ENCODE results near the gene PTPRD.

Gene PTPRD

DNA sequence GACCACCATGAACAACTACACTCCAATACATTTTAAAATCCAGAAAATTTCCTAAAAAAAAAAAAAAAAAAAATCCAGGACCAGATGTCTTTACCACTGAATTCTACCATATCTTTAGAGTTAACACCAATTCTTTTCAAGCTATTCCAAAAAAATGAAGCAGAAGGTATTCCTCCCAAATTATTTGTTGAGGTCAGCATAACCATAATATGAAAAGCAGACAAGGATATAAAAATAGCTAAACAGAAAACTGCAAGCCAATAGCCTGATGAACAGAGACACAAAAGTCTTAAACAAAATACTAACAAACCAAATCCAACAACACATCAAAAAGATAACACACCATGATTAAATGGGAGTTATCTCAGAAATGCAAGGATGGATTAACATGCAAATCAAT lies 695.4 kb downstream of the PTPRD start:
- DNase-seq (ENCODE audit: low spot score): no peak
- in situ Hi-C loops (cut with MboI; ENCODE audit: low pct_unique_long_range_greater_than_20kb, low sequenced_read_pairs, unreplicated experiment): no loop called here
- TF ChIP-seq, protein P1, sequence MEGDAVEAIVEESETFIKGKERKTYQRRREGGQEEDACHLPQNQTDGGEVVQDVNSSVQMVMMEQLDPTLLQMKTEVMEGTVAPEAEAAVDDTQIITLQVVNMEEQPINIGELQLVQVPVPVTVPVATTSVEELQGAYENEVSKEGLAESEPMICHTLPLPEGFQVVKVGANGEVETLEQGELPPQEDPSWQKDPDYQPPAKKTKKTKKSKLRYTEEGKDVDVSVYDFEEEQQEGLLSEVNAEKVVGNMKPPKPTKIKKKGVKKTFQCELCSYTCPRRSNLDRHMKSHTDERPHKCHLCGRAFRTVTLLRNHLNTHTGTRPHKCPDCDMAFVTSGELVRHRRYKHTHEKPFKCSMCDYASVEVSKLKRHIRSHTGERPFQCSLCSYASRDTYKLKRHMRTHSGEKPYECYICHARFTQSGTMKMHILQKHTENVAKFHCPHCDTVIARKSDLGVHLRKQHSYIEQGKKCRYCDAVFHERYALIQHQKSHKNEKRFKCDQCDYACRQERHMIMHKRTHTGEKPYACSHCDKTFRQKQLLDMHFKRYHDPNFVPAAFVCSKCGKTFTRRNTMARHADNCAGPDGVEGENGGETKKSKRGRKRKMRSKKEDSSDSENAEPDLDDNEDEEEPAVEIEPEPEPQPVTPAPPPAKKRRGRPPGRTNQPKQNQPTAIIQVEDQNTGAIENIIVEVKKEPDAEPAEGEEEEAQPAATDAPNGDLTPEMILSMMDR (IDR thresholded peaks at IDR 0.05; ENCODE audit: extremely low read depth, insufficient read depth, missing control alignments): no peak

DNA sequence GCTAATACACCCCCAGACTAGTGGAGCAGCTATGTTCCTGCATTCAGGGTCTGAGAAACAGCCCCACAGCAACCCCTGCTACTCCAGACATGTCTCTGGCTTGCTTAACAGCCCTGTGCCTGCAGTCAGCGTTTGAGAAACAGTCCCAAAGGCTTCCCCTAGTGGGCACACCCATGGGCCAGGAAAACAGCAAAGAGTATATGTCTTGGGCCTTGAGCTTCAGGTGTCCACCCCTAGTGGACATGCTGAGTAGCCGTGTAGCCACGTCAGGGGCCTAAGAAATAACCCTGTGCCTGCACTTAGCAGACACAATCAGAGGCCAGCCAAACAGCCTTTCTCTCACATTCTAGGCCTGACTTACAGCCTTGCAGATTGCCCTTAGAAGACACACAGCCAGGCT lies 698.6 kb downstream of the PTPRD start:
- in situ Hi-C loops (cut with MboI; ENCODE audit: low pct_unique_long_range_greater_than_20kb, low sequenced_read_pairs, unreplicated experiment): no loop called here

DNA sequence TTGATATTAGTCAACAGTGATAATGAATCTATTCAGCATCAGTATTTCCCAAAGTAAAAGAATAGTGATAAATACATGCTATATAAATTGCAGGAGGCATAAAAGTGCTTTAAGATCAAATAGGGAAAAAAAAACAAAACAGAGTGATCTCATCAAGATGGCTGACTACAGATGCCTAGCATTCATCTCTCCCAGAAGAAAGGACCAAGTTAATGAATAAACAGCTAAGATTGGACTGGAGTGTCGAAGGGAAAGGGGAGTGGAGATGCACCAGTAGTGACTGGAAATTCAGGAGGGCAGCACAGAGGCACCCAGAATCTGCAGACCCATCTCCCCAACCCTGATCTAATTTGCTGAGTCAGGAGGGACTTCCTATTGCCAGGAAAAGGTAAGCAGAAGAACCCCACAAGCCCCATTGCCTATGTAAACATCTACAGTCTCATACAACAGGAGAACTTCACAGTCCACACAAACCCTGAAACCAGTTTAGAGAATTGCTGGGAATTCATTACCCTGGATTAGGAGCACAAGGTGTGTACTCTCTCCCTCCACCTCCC lies 699.4 kb downstream of the PTPRD start:
- TF ChIP-seq, protein P1 (IDR thresholded peaks at IDR 0.05; ENCODE audit: extremely low read depth, insufficient read depth, missing control alignments): no peak
- DNase-seq (ENCODE audit: low spot score): no peak
- in situ Hi-C loops (cut with MboI; ENCODE audit: low pct_unique_long_range_greater_than_20kb, low sequenced_read_pairs, unreplicated experiment): no loop called here

More for the DNA sequence above, 698.6 kb downstream of the PTPRD start:
- TF ChIP-seq, protein P1 (IDR thresholded peaks at IDR 0.05; ENCODE audit: extremely low read depth, insufficient read depth, missing control alignments): no peak
- DNase-seq (ENCODE audit: low spot score): no peak

DNA sequence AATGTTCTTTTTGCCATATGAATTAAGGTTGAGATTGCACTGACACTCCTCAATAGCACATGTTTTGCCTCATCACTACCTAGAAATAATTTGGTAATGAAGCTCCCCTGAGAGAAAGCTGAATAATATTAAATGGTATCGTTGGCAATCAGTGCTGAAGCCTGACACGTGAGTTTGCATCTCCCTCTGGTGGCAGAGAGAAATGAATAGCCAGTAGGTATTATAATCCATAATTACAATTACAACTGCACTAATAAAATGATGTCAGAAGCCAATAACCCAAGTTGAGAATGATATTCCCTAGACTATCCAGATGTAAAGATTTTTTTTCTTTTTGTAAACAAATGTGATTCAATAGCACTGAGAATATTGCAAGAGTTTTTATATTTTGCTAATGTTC lies 700.3 kb downstream of the PTPRD start:
- TF ChIP-seq, protein P1 (IDR thresholded peaks at IDR 0.05; ENCODE audit: extremely low read depth, insufficient read depth, missing control alignments): peak; percentile 26
- in situ Hi-C loops (cut with MboI; ENCODE audit: low pct_unique_long_range_greater_than_20kb, low sequenced_read_pairs, unreplicated experiment): no loop called here
- DNase-seq (ENCODE audit: low spot score): peak; percentile 1

DNA sequence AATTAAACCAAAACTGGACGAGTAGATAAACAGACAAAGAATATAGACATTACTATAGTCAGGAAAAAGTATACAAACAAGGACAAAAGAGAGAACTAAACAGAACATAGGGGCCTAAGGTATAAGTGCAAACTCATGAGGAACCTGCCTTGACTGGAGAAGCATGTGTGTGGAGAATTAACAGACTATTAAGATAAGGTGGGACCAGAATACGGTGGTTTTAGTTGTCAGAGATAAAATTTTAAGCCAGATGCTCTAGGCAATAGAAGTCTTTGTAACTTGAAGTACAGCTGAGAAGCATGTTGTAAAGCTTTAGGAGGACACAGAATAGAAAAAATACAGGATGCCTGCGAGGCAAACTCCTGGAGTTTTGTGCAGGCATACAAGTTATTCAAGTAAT lies 707.1 kb downstream of the PTPRD start:
- in situ Hi-C loops (cut with MboI; ENCODE audit: low pct_unique_long_range_greater_than_20kb, low sequenced_read_pairs, unreplicated experiment): no loop called here
- no peak for DNase-seq (ENCODE audit: low spot score)
- TF ChIP-seq, protein P1 (IDR thresholded peaks at IDR 0.05; ENCODE audit: extremely low read depth, insufficient read depth, missing control alignments): no peak

DNA sequence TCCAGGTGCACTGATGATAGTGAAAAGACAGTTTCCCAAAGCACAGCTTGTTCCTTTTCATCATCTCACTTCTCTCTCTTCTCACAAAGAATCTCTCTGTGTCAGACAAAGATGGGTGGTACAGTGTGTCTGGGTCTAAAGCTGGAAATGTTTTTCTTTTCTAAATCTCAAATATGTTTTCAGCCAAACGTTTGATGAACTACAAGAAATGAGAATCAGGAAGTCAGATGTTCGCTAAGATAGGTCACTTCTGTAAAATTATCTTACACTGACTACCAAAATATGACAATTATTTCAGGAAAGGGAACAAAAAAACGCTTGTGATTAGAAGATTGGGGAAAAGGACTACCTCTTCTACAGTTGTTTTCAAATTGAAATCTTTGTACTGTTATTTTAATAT lies 708.8 kb downstream of the PTPRD start:
- TF ChIP-seq, protein P1 (IDR thresholded peaks at IDR 0.05; ENCODE audit: extremely low read depth, insufficient read depth, missing control alignments): no peak
- no peak for DNase-seq (ENCODE audit: low spot score)
- in situ Hi-C loops (cut with MboI; ENCODE audit: low pct_unique_long_range_greater_than_20kb, low sequenced_read_pairs, unreplicated experiment): no loop called here

DNA sequence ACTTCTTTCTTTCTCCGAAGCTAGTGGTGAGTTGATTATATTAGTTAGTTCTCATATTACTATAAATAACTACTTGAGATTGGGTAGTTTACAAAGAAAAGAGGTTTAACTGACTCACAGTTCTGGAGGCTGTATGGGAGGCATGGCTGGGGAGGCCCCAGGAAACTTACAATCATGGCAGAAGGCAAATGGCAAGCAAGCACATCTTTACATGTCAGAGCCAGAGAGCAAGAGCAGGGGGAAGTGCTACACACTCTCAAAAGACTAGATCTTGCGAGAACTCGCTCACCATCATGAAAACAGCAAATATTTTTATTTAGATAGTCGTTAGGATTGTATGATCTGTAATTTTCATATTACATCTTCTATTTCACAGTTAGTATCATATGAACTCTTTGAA lies 711.2 kb downstream of the PTPRD start:
- no peak for DNase-seq (ENCODE audit: low spot score)
- in situ Hi-C loops (cut with MboI; ENCODE audit: low pct_unique_long_range_greater_than_20kb, low sequenced_read_pairs, unreplicated experiment): no loop called here
- TF ChIP-seq, protein P1 (IDR thresholded peaks at IDR 0.05; ENCODE audit: extremely low read depth, insufficient read depth, missing control alignments): no peak

Data from GM13977 (cell line).